ENCODE results near the gene UGT1A7.

DNA sequence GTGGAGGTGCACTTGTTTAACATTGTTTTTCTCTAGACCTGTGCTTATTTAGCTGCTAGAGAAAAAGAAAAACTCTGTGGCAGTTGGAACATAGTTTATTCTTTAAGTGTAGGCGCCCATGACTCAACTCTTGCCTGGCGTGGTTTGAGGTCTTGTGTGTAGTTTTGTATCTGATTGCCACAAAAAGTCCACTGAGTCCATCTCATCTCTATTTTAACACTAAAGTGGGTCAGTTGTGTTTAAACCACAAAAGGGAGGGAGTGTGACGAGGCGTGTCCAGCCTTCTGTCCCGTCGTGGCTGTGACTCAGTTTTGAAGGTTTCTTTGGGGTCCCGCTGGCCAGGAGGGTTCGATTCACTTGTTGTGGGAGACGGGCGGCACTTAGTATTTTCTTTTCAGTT, 25.3 kb upstream of the UGT1A7 start:
- TF ChIP-seq YY1 (IDR thresholded peaks at IDR 0.05; ENCODE audit: insufficient read depth, insufficient read length) (no peak), ZNF274 (IDR thresholded peaks at IDR 0.05; ENCODE audit: low read depth, low read length) (no peak), SUZ12 (IDR thresholded peaks at IDR 0.05; ENCODE audit: extremely low read depth, insufficient read depth, insufficient read length) (no peak)
